ENCODE results near the gene COMMD10. TPM values are rescaled to one million over a fixed set of nuclear protein-coding genes. Genes with fewer than 3 reads are reported as not detected.

The COMMD10 gene
- polyA plus RNA-seq, 1 donor, result 58.6 TPM

DNA sequence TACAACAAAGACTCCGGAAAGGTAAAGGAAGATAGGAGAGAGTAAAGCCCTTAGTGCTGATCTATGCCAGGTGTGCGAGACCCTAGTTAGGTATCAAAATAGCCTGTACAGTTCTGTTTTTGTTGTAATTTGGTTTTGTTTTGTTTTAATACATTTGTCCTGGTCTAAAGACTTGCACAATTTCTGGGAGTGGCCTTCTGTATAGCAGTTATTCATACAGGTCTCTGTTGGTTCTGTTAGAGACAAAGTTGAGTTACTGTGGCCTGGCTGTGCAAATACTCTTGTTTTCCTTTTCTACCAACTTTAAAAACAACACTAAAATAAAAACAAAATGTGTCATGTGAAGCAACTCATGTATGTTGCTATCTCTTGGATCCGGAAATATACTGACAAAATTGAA, 163.6 kb downstream of the COMMD10 start:
- Histone ChIP-seq H3K27me3 (ENCODE audit: control insufficient read depth, insufficient read depth, low read length) (no peaks in the 10 kb centered on the region), H3K4me3 (ENCODE audit: low read length) (no peak overlapping the region)

DNA sequence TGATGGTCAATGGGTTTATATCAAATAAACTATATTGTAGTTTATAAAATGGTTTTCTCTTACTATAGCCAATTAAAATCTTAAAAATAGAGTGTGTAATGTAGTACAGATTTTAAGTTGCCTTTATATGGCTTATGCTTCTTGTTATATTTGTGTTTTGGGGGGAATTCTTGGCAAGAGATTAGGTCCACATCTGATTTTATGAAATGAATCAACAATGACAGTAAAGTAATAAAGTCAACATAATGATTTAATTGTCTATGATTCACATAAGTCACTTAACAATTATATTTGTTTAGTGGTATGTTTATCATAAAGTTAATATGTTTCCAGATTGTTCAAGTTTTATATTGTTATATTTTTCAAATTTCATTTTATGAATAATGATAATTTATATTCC, 164.8 kb downstream of the COMMD10 start:
- H3K36me3 ChIP-seq (ENCODE audit: control insufficient read depth, insufficient read depth, low read length), result no peaks in the 10 kb centered on the region
- H3K4me1 ChIP-seq (ENCODE audit: control insufficient read depth, insufficient read depth, low read length), result no peaks in the 10 kb centered on the region

More for the DNA sequence above, 163.6 kb downstream of the COMMD10 start:
- no peak for DNase-seq
- no peaks in the 10 kb centered on the region for H3K36me3 ChIP-seq (ENCODE audit: control insufficient read depth, insufficient read depth, low read length)
- no peak overlapping the region for H3K27ac ChIP-seq (ENCODE audit: low read length)
- peaks cover 9% of the 10 kb centered on the region for H3K9me3 ChIP-seq (ENCODE audit: control insufficient read depth, low read depth, low read length)
- H3K4me1 ChIP-seq (ENCODE audit: control insufficient read depth, insufficient read depth, low read length), result no peaks in the 10 kb centered on the region
- 88% methylated on average over 1 of the region's 3 CpGs for WGBS (ENCODE audit: insufficient coverage, low lambda C conversion rate)

DNA sequence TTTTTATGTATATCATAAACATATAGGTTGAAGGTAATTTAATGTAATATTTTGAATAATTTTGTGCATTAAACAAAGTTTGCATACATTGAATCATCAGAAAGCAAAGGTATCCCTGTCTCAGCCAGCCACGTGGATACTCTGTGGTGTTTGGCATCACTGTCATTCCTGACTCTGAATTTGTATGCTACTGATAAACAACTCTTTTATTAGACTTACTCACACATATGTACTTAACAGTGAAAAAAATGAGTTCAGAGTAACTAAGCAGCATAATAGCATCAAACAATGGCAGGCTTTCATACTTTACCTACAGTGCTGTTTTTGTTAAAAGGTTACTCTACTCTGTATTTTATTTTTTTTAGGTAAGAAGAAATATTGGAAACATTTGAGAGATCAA, 171.9 kb downstream of the COMMD10 start:
- Histone ChIP-seq H3K27ac (ENCODE audit: low read length) (no peak overlapping the region), H3K9me3 (ENCODE audit: control insufficient read depth, low read depth, low read length) (no peaks in the 10 kb centered on the region), H3K36me3 (ENCODE audit: control insufficient read depth, insufficient read depth, low read length) (no peaks in the 10 kb centered on the region), H3K4me3 (ENCODE audit: low read length) (no peak overlapping the region), H3K4me1 (ENCODE audit: control insufficient read depth, insufficient read depth, low read length) (no peaks in the 10 kb centered on the region), H3K27me3 (ENCODE audit: control insufficient read depth, insufficient read depth, low read length) (no peaks in the 10 kb centered on the region)
- WGBS (ENCODE audit: insufficient coverage, low lambda C conversion rate), result 100% methylated on average over 1 of the region's 1 CpG
- DNase-seq, result no peak

More for the DNA sequence above, 164.8 kb downstream of the COMMD10 start:
- DNase-seq, result no peak
- peaks cover 9% of the 10 kb centered on the region for H3K9me3 ChIP-seq (ENCODE audit: control insufficient read depth, low read depth, low read length)
- no peaks in the 10 kb centered on the region for H3K27me3 ChIP-seq (ENCODE audit: control insufficient read depth, insufficient read depth, low read length)
- H3K4me3 ChIP-seq (ENCODE audit: low read length), result no peak overlapping the region
- H3K27ac ChIP-seq (ENCODE audit: low read length), result no peak overlapping the region

DNA sequence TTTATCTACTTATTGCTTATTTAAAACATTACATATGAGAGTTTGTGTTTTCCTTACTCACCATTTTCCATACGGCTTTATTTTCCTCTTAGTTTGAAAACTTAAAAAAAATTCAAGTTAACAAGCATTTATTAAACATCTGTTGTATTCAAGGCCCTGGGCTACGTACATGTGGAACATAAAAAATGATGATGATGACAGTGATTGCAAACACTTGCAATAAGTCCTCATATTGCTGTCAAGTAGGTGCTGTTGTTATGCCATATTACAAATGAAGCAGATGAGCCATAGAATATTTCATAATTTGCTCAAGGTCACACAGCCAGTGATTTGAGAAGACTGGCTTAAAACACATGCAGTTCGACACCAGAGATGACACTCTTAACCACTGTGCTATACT, 180.6 kb downstream of the COMMD10 start:
- Histone ChIP-seq H3K4me3 (ENCODE audit: low read length) (no peak overlapping the region), H3K36me3 (ENCODE audit: control insufficient read depth, insufficient read depth, low read length) (no peaks in the 10 kb centered on the region), H3K9me3 (ENCODE audit: control insufficient read depth, low read depth, low read length) (peaks cover 3% of the 10 kb centered on the region), H3K4me1 (ENCODE audit: control insufficient read depth, insufficient read depth, low read length) (no peaks in the 10 kb centered on the region), H3K27ac (ENCODE audit: low read length) (no peak overlapping the region), H3K27me3 (ENCODE audit: control insufficient read depth, insufficient read depth, low read length) (no peaks in the 10 kb centered on the region)
- WGBS (ENCODE audit: insufficient coverage, low lambda C conversion rate), result 95% methylated on average over 2 of the region's 3 CpGs
- DNase-seq, result no peak

DNA sequence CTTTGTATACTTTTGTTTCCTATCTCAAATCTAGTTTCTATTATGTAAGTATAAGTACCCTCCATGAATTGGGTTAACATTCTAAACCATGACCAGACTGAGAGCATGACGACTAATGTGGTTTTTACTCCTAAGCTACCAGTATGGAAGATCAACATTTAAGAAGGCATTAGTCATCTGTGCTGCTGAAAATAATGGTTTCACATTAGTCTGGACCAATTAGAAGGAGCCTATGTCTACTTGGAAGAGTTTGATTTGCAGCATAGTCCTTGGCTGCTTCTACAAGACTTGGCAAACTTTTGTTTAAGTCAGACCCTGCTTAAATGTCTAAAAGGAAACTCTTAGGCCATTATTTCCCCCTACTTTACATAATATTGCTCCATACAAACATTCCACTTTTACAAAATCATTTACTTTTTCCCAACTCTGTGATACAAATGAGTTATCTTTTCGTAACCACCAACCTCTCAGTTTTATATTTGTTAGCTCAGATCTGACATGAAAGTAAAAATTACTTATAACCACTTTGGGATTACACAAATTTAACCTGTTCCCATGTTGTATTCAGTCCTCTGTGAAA, 186.7 kb downstream of the COMMD10 start:
- H3K27ac ChIP-seq (ENCODE audit: low read length), result no peak overlapping the region
- no peak overlapping the region for H3K4me3 ChIP-seq (ENCODE audit: low read length)
- DNase-seq, result no peak
- no peaks in the 10 kb centered on the region for H3K36me3 ChIP-seq (ENCODE audit: control insufficient read depth, insufficient read depth, low read length)
- no peaks in the 10 kb centered on the region for H3K4me1 ChIP-seq (ENCODE audit: control insufficient read depth, insufficient read depth, low read length)
- WGBS (ENCODE audit: insufficient coverage, low lambda C conversion rate), result 100% methylated on average over 1 of the region's 2 CpGs
- peaks cover 10% of the 10 kb centered on the region for H3K9me3 ChIP-seq (ENCODE audit: control insufficient read depth, low read depth, low read length)
- no peaks in the 10 kb centered on the region for H3K27me3 ChIP-seq (ENCODE audit: control insufficient read depth, insufficient read depth, low read length)

DNA sequence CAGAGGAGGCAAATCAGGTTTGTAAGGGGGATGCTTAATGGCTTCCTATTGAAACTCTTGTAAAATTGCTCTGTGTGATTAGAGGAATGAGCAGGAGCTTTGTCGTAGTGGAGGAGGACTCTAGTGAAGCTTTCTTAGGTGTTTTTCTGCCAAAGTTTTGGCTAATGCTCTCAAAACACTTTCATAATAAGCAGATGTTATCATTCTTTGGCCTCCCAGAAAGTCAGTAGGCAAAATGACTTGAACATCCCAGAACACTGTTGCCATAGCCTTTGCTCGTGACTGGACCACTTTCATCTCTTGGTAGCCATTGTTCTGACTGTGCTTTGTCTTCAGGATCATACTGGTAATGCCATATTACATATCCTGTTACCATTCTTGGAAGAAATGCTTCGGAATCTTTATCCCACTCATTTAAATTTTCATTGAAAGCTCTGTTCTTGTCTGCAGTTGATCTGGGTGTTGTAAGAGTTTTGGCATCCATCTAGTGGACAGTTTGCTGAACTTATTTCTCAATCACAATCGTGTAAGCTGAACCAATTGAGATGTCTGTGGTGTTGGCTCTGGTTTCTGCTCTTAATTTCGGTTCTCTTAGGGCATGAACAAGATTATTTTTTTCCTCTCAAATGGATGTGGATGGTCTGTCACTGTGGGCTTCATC, 187.6 kb downstream of the COMMD10 start:
- H3K36me3 ChIP-seq (ENCODE audit: control insufficient read depth, insufficient read depth, low read length), result no peaks in the 10 kb centered on the region
- DNase-seq, result no peak
- H3K27me3 ChIP-seq (ENCODE audit: control insufficient read depth, insufficient read depth, low read length), result no peaks in the 10 kb centered on the region
- H3K4me3 ChIP-seq (ENCODE audit: low read length), result no peak overlapping the region
- H3K27ac ChIP-seq (ENCODE audit: low read length), result no peak overlapping the region
- H3K9me3 ChIP-seq (ENCODE audit: control insufficient read depth, low read depth, low read length), result peaks cover 10% of the 10 kb centered on the region
- WGBS (ENCODE audit: insufficient coverage, low lambda C conversion rate), result 100% methylated on average over 2 of the region's 5 CpGs
- H3K4me1 ChIP-seq (ENCODE audit: control insufficient read depth, insufficient read depth, low read length), result no peaks in the 10 kb centered on the region

DNA sequence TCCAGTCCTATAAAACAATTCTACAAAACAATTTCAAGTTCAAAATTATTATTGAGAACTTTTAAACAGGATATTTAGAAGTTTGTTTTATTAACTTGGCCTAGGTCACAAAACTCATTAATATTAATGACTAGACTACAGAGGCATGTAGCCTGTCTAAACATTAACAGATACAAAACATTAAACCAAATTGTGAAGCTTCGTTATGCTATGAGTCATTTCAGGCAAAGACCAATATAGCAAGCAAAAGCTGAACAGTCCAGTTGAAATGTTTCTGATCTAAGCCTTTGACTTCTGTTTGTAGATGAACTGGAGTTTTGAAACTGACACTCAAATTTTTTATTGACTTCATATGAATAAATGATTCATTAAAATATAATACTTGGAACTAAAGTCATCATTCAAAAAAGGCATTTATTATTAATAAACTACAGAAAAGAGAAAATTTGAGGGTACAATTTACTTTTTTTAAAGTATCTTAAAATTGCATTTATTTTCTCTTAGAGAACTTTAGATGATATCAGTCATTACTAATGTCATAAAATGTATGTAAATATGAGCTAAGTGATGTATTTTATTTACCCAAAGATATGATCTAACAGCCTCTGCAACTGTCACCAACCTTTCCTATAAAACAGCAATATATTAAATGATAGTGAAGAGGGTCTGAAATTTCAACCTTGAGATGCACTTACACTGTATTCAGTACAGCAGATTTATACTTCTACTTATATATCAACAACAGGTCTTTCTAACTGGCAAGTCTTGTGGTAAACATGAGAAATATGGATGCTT, 188.8 kb downstream of the COMMD10 start:
- no peaks in the 10 kb centered on the region for H3K4me1 ChIP-seq (ENCODE audit: control insufficient read depth, insufficient read depth, low read length)
- no peaks in the 10 kb centered on the region for H3K27me3 ChIP-seq (ENCODE audit: control insufficient read depth, insufficient read depth, low read length)
- H3K36me3 ChIP-seq (ENCODE audit: control insufficient read depth, insufficient read depth, low read length), result no peaks in the 10 kb centered on the region
- WGBS (ENCODE audit: insufficient coverage, low lambda C conversion rate), result no CpG with 5 or more reads among the region's 1 CpG
- H3K4me3 ChIP-seq (ENCODE audit: low read length), result no peak overlapping the region
- DNase-seq, result no peak
- no peak overlapping the region for H3K27ac ChIP-seq (ENCODE audit: low read length)
- H3K9me3 ChIP-seq (ENCODE audit: control insufficient read depth, low read depth, low read length), result peaks cover 10% of the 10 kb centered on the region

DNA sequence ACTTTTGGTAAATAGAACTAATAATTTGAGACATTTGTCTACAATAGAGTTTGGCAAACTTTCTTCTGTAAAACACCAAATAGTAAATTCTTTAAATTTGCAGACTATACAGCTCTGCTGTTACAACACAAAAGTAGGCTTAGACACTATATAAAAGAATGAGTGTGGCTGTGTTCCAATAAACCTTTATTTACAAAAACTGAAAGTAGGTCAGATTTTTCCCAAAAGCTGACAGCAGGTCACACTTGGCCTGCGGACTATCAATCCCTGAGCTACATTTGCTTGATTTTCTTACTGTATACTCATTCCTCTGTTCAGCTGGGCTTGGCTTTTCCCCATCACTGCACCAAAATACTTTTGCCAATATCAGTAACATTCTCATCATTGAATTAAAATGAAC, 189.4 kb downstream of the COMMD10 start:
- Histone ChIP-seq H3K4me3 (ENCODE audit: low read length) (no peak overlapping the region), H3K27me3 (ENCODE audit: control insufficient read depth, insufficient read depth, low read length) (no peaks in the 10 kb centered on the region), H3K36me3 (ENCODE audit: control insufficient read depth, insufficient read depth, low read length) (no peaks in the 10 kb centered on the region), H3K9me3 (ENCODE audit: control insufficient read depth, low read depth, low read length) (peaks cover 10% of the 10 kb centered on the region), H3K4me1 (ENCODE audit: control insufficient read depth, insufficient read depth, low read length) (no peaks in the 10 kb centered on the region), H3K27ac (ENCODE audit: low read length) (no peak overlapping the region)
- WGBS (ENCODE audit: insufficient coverage, low lambda C conversion rate), result 100% methylated on average over 1 of the region's 1 CpG
- DNase-seq, result no peak

DNA sequence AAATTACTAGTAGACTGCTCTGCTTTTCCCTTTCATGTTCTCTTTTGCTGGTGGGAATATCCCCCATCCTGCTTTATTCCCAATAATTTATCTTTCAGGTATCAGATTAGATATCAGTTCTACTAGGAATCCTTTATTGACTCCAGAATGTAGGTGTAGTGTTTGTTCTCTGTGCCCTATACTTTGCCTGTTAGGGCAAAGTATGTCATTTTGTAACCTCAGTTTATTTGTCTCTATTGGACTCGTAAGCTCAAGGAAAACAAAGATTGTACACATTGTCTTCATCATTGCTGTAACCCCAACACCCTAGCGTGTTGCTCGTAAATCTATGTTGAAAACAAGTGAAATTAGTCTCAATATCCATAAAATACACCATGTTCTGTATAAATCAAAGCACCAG, 190.5 kb downstream of the COMMD10 start:
- no peaks in the 10 kb centered on the region for H3K27me3 ChIP-seq (ENCODE audit: control insufficient read depth, insufficient read depth, low read length)
- peaks cover 9% of the 10 kb centered on the region for H3K9me3 ChIP-seq (ENCODE audit: control insufficient read depth, low read depth, low read length)
- no peak for DNase-seq
- H3K4me1 ChIP-seq (ENCODE audit: control insufficient read depth, insufficient read depth, low read length), result no peaks in the 10 kb centered on the region
- no CpG with 5 or more reads among the region's 3 CpGs for WGBS (ENCODE audit: insufficient coverage, low lambda C conversion rate)
- no peaks in the 10 kb centered on the region for H3K36me3 ChIP-seq (ENCODE audit: control insufficient read depth, insufficient read depth, low read length)
- no peak overlapping the region for H3K4me3 ChIP-seq (ENCODE audit: low read length)
- no peak overlapping the region for H3K27ac ChIP-seq (ENCODE audit: low read length)

DNA sequence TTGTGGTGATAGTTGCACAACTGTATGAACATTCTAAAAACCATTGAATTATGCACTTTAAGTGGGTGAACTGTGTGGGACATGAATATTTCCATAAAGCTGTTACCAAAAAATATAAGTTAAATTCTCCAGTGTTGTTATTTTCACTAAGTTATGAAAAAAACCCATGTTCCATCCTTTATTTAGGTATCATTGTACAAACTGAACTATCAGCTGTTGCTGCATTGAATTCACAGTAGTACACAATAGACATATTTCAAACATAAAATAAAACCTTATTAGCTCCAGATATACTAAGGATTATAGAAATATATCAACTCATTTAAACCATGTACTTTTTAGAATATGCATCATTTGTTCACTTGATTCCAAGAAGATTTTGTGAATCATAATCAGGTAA, 192.1 kb downstream of the COMMD10 start:
- Histone ChIP-seq H3K27ac (ENCODE audit: low read length) (no peak overlapping the region), H3K36me3 (ENCODE audit: control insufficient read depth, insufficient read depth, low read length) (no peaks in the 10 kb centered on the region), H3K9me3 (ENCODE audit: control insufficient read depth, low read depth, low read length) (peaks cover 7% of the 10 kb centered on the region), H3K4me3 (ENCODE audit: low read length) (no peak overlapping the region), H3K4me1 (ENCODE audit: control insufficient read depth, insufficient read depth, low read length) (no peaks in the 10 kb centered on the region), H3K27me3 (ENCODE audit: control insufficient read depth, insufficient read depth, low read length) (no peaks in the 10 kb centered on the region)
- DNase-seq, result no peak

Measured in large intestine (tissue), 3 donors.